Measurements from ENCODE around the gene NUDT2. TPM values are rescaled to one million over a fixed set of nuclear protein-coding genes. Genes with fewer than 3 reads are reported as not detected.

The NUDT2 gene
- total RNA-seq, 2 experiments from 2014 or later: 23.8 to 28.0 TPM

DNA sequence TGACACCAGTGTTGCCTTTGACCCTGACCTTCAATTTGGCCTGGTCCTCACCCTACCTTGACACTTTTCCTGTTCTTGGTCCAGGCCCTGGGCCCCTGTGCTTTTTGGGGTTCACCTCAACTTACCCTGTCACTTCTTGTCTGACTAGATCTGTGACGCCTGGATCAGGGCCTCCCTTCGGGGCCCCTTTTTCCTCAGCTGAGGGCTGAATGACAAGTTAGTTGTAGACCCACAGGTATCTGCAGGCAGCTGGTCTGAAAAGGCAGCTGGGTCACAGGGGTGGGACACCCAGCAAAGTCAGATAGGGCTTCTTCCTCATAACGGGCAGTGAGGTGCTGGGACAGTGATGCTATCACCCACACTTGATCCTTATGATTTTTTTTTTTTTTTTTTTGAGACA, 57.3 kb downstream of the NUDT2 start:
- no peak for DNase-seq (ENCODE audit: low spot score)

DNA sequence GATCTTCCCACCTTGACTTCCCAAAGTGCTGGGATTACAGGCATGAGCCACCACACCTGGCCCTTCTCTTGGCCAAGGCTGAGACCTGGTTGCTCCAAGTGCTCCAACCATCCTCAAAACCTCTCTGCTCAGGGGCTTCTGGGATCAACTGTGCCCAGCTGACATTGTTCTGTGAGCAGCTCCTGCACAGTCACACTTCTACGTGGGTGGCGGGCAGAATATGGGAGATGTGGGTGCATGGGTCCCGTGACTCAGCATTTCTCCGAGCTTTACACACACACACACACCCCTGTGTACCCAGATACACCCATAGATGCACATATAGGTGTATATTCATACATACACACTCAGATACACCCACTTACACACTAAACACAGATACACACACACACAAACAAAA, 57.9 kb downstream of the NUDT2 start:
- no peaks in the 10 kb centered on the region for H3K9me3 ChIP-seq (ENCODE audit: low read length)
- H3K9me2 ChIP-seq (ENCODE audit: insufficient read depth, low read length): no peaks in the 10 kb centered on the region
- H3K4me3 ChIP-seq (ENCODE audit: low read depth, low read length, poor library complexity, severe bottlenecking): no peak overlapping the region
- H2AFZ ChIP-seq (ENCODE audit: low read length): no peak overlapping the region
- ChIA-PET POLR2A (no interaction called here), CTCF (ENCODE audit: unreplicated experiment) (no interaction called here)
- no peaks in the 10 kb centered on the region for H3K4me1 ChIP-seq (ENCODE audit: insufficient read depth, low read length, poor library complexity, severe bottlenecking)
- no TSS peak for BruUV-seq (replicated peaks)
- H3K36me3 ChIP-seq (ENCODE audit: insufficient read depth, low read length): no peaks in the 10 kb centered on the region
- TF ChIP-seq EZH2phosphoT487 (IDR thresholded peaks at IDR 0.05; ENCODE audit: borderline replicate concordance, low read depth, low read length): no peak
- TF ChIP-seq, protein P1, sequence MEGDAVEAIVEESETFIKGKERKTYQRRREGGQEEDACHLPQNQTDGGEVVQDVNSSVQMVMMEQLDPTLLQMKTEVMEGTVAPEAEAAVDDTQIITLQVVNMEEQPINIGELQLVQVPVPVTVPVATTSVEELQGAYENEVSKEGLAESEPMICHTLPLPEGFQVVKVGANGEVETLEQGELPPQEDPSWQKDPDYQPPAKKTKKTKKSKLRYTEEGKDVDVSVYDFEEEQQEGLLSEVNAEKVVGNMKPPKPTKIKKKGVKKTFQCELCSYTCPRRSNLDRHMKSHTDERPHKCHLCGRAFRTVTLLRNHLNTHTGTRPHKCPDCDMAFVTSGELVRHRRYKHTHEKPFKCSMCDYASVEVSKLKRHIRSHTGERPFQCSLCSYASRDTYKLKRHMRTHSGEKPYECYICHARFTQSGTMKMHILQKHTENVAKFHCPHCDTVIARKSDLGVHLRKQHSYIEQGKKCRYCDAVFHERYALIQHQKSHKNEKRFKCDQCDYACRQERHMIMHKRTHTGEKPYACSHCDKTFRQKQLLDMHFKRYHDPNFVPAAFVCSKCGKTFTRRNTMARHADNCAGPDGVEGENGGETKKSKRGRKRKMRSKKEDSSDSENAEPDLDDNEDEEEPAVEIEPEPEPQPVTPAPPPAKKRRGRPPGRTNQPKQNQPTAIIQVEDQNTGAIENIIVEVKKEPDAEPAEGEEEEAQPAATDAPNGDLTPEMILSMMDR (conservative IDR thresholded peaks at IDR 0.05; ENCODE audit: low read length): no peak
- H3K27ac ChIP-seq (ENCODE audit: low read depth, low read length, poor library complexity, severe bottlenecking): no peak overlapping the region
- H3K4me2 ChIP-seq (ENCODE audit: low read length): no peak overlapping the region
- intact Hi-C loops (cut with micrococcal nuclease; ENCODE audit: unreplicated experiment): no loop called here
- no peak for DNase-seq (ENCODE audit: low spot score)
- no peaks in the 10 kb centered on the region for H3K79me2 ChIP-seq (ENCODE audit: insufficient read depth, low read depth, low read length)
- H4K20me1 ChIP-seq (ENCODE audit: insufficient read depth, low read length): no peaks in the 10 kb centered on the region

More for the DNA sequence above, 57.3 kb downstream of the NUDT2 start:
- ChIA-PET POLR2A (no interaction called here), CTCF (ENCODE audit: unreplicated experiment) (no interaction called here)
- Histone ChIP-seq H2AFZ (ENCODE audit: low read length) (no peak overlapping the region), H3K36me3 (ENCODE audit: insufficient read depth, low read length) (no peaks in the 10 kb centered on the region), H3K4me3 (ENCODE audit: low read depth, low read length, poor library complexity, severe bottlenecking) (no peak overlapping the region), H3K79me2 (ENCODE audit: insufficient read depth, low read depth, low read length) (no peaks in the 10 kb centered on the region), H4K20me1 (ENCODE audit: insufficient read depth, low read length) (no peaks in the 10 kb centered on the region), H3K27ac (ENCODE audit: low read depth, low read length, poor library complexity, severe bottlenecking) (no peak overlapping the region), H3K4me1 (ENCODE audit: insufficient read depth, low read length, poor library complexity, severe bottlenecking) (no peaks in the 10 kb centered on the region), H3K9me2 (ENCODE audit: insufficient read depth, low read length) (no peaks in the 10 kb centered on the region), H3K4me2 (ENCODE audit: low read length) (no peak overlapping the region), H3K9me3 (ENCODE audit: low read length) (no peaks in the 10 kb centered on the region)
- TF ChIP-seq, protein P1 (conservative IDR thresholded peaks at IDR 0.05; ENCODE audit: low read length): no peak
- no peak for TF ChIP-seq EZH2phosphoT487 (IDR thresholded peaks at IDR 0.05; ENCODE audit: borderline replicate concordance, low read depth, low read length)
- no TSS peak for BruUV-seq (replicated peaks)
- intact Hi-C loops (cut with micrococcal nuclease; ENCODE audit: unreplicated experiment): no loop called here

DNA sequence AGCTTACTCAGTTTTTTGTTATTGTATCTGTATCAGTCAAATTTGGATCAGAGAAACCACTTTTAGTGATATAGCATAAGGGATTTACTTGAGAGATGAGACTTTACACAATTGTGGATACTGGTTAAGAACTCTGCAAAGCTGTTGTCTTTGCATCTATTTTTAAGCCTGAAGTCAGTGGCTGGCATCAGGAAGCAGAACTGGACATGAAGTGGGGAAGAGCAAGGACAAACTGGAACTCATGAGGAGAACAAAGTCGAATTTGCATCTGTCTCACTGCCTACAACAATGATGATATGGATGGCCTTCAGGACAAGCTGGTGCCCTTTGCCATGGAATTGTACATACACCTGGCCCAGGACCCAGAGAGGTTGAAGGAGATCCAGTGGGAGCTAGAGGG, 63.1 kb downstream of the NUDT2 start:
- no peak overlapping the region for H3K27ac ChIP-seq (ENCODE audit: low read depth, low read length, poor library complexity, severe bottlenecking)
- H3K9me2 ChIP-seq (ENCODE audit: insufficient read depth, low read length): no peaks in the 10 kb centered on the region
- no peaks in the 10 kb centered on the region for H3K4me1 ChIP-seq (ENCODE audit: insufficient read depth, low read length, poor library complexity, severe bottlenecking)
- ChIA-PET POLR2A (no interaction called here), CTCF (ENCODE audit: unreplicated experiment) (no interaction called here)
- H2AFZ ChIP-seq (ENCODE audit: low read length): no peak overlapping the region
- DNase-seq (ENCODE audit: low spot score): no peak
- H4K20me1 ChIP-seq (ENCODE audit: insufficient read depth, low read length): 0 out of 2 replicates have a peak, but pooled peaks cover 6% of the 10 kb centered on the region
- H3K79me2 ChIP-seq (ENCODE audit: insufficient read depth, low read depth, low read length): no peaks in the 10 kb centered on the region
- H3K4me3 ChIP-seq (ENCODE audit: low read depth, low read length, poor library complexity, severe bottlenecking): no peak overlapping the region
- TF ChIP-seq, protein P1 (conservative IDR thresholded peaks at IDR 0.05; ENCODE audit: low read length): no peak
- TF ChIP-seq EZH2phosphoT487 (IDR thresholded peaks at IDR 0.05; ENCODE audit: borderline replicate concordance, low read depth, low read length): no peak
- no peak overlapping the region for H3K4me2 ChIP-seq (ENCODE audit: low read length)
- no TSS peak for BruUV-seq (replicated peaks)
- H3K36me3 ChIP-seq (ENCODE audit: insufficient read depth, low read length): no peaks in the 10 kb centered on the region
- H3K9me3 ChIP-seq (ENCODE audit: low read length): no peaks in the 10 kb centered on the region
- intact Hi-C loops (cut with micrococcal nuclease; ENCODE audit: unreplicated experiment): no loop called here

Small RNA genes within 50 kb of the gene (small RNA-seq; reads per million reads assigned to genes)
- not detected for gene RF00019
- gene RNU2-50P: 0.83 reads per million, percentile 38 among the genes with 10 or more reads in this experiment

Other genes starting within 250 kb of the NUDT2 start
- gene DCAF12, start 202.9 kb upstream of the NUDT2 start, total RNA-seq (2014; rRNA removed; shearing (Covaris generic)): 21.9 and 31.7 TPM in 2 replicates
- gene DCAF12, start 202.9 kb upstream of the NUDT2 start, total RNA-seq (2022): 70.5 and 83.5 TPM in 2 replicates
- gene UBAP1, start 150.5 kb upstream of the NUDT2 start, total RNA-seq (2014; rRNA removed; shearing (Covaris generic)): 12.4 and 13.1 TPM in 2 replicates
- gene UBAP1, start 150.5 kb upstream of the NUDT2 start, total RNA-seq (2022): 22.4 and 24.9 TPM in 2 replicates
- 16.3 and 19.4 TPM in 2 replicates for gene KIF24, start 301 bp upstream of the NUDT2 start, total RNA-seq (2014; rRNA removed; shearing (Covaris generic))
- gene KIF24, start 301 bp upstream of the NUDT2 start, total RNA-seq (2022): 13.9 and 15.8 TPM in 2 replicates
- gene MYORG, start 47.3 kb downstream of the NUDT2 start, total RNA-seq (2014; rRNA removed; shearing (Covaris generic)): 0.98 and 1.0 TPM in 2 replicates
- 3.9 and 4.0 TPM in 2 replicates for gene MYORG, start 47.3 kb downstream of the NUDT2 start, total RNA-seq (2022)
- gene FAM219A, start 129.0 kb downstream of the NUDT2 start, total RNA-seq (2014; rRNA removed; shearing (Covaris generic)): 5.2 and 6.5 TPM in 2 replicates
- 12.7 and 14.3 TPM in 2 replicates for gene FAM219A, start 129.0 kb downstream of the NUDT2 start, total RNA-seq (2022)
- 0.57 TPM in 1 of 2 replicates, not detected in the other for gene DNAI1, start 129.2 kb downstream of the NUDT2 start, total RNA-seq (2014; rRNA removed; shearing (Covaris generic))
- gene DNAI1, start 129.2 kb downstream of the NUDT2 start, total RNA-seq (2022): 0.55 and 0.97 TPM in 2 replicates
- not detected in 2 replicates for gene ENHO, start 193.4 kb downstream of the NUDT2 start, total RNA-seq (2014; rRNA removed; shearing (Covaris generic))
- 0.46 and 0.91 TPM in 2 replicates for gene ENHO, start 193.4 kb downstream of the NUDT2 start, total RNA-seq (2022)